Natural killer cell treated with Interleukin-12 subunit alpha and Interleukin-12 subunit beta and Interleukin-15 and Interleukin-18, amount 100 ng/mL, for 72 hours (primary cell): ENCODE results near the gene CADM1. TPM values are rescaled to one million over a fixed set of nuclear protein-coding genes. Genes with fewer than 3 reads are reported as not detected.

Source experiments
- ATAC-seq, 2 donors: fragments of 150-1000 bp; cut with Tn5 transposase in 1 of 2; sonication (Bioruptor Pico), chemical (Tn5 transposase) in 1 of 2; 2 replicates each; pipeline ENCODE4 v1.10.0; 2021
- DNase-seq: peaks from one replicate; pipeline ENCODE4 v3.0.0; 2022; ENCODE audit warnings: low spot score
- H3K27ac Mint-ChIP-seq, 2 donors: 1 replicate in 1 of 2; 2 replicates in 1 of 2; pipeline ENCODE4 v1.8.0; 2022; ENCODE audit warnings: mixed read lengths in 2 of 2, mild to moderate bottlenecking in 1 of 2, moderate library complexity in 1 of 2
- H3K27me3 Mint-ChIP-seq, 2 donors: 1 replicate in 1 of 2; 2 replicates in 1 of 2; pipeline ENCODE4 v1.8.0; 2022; ENCODE audit warnings: mixed read lengths in 2 of 2
- H3K36me3 Mint-ChIP-seq: one replicate; pipeline ENCODE4 v1.8.0; 2022; ENCODE audit warnings: mixed read lengths
- H3K4me1 Mint-ChIP-seq, 2 donors: 1 replicate in 1 of 2; 2 replicates in 1 of 2; pipeline ENCODE4 v1.8.0; 2022; ENCODE audit warnings: low read depth in 2 of 2, mixed read lengths in 2 of 2, mild to moderate bottlenecking in 1 of 2
- H3K4me3 Mint-ChIP-seq: one replicate; pipeline ENCODE4 v1.8.0; 2022; ENCODE audit warnings: mixed read lengths
- H3K9me3 Mint-ChIP-seq: 2 replicates; pipeline ENCODE4 v1.8.0; 2022; ENCODE audit warnings: mixed read lengths
- total RNA-seq, 2 donors: library from RNA; stranded (reverse); gene quantifications; one replicate each; pipeline ENCODE4 v1.2.3, GENCODE V29; 2022

The CADM1 gene
- total RNA-seq, 2 donors from 2014 or later, result 0.50 to 1.0 TPM

GRCh38 chr11:115194802-115195110, 309.5 kb downstream of the CADM1 start:
- H3K4me1 Mint-ChIP-seq, result peaks cover 0 to 16% of the 10 kb centered on the region in 2 donors
- DNase-seq (no peak), ATAC-seq (peak in 1 of 2 donors; percentile 89)
- peak overlapping the region; percentile 40 to 95 for H3K27ac Mint-ChIP-seq
- H3K27me3 Mint-ChIP-seq, result peaks cover 0 to 11% of the 10 kb centered on the region in 2 donors
- H3K9me3 Mint-ChIP-seq, result no peaks in the 10 kb centered on the region
- H3K4me3 Mint-ChIP-seq, result peak overlapping the region; percentile 84
- no peaks in the 10 kb centered on the region for H3K36me3 Mint-ChIP-seq

- Mint-ChIP-seq H3K4me3 (peak overlapping the region; percentile 84), H3K36me3 (no peaks in the 10 kb centered on the region), H3K9me3 (no peaks in the 10 kb centered on the region), H3K27me3 (peaks cover 0 to 11% of the 10 kb centered on the region in 2 donors), H3K4me1 (peaks cover 0 to 16% of the 10 kb centered on the region in 2 donors), H3K27ac (peak overlapping the region; percentile 40 to 95)
- DNase-seq (no peak), ATAC-seq (peak; percentile 45 to 86)
These were observed 310.1 kb downstream of the CADM1 start for GRCh38 chr11:115193914-115194801.

DNA sequence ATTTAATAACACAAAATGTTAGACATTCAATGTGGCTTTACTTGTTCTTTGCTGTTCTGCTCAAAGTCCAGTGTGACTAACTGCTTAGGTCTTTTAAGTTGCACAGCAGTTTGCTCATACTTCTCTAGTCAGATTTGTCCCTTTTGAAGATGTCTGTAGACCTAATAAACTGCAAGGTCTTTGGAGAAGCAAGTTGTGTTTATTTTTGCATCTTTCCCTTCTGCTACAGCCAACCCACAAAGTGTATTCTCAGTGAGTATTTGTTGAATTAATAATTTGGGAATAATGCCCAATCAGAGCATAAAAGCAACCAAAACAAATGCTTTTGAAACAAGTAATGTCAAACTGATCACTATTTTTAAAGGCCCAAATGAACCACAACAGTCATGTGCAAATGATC, 312.5 kb downstream of the CADM1 start:
- DNase-seq (no peak), ATAC-seq (no peak)
- Mint-ChIP-seq H3K9me3 (no peaks in the 10 kb centered on the region), H3K36me3 (no peaks in the 10 kb centered on the region), H3K4me3 (no peak overlapping the region), H3K27ac (no peak overlapping the region), H3K4me1 (peaks cover 0 to 16% of the 10 kb centered on the region in 2 donors), H3K27me3 (peaks cover 2 to 11% of the 10 kb centered on the region in 2 donors)

- Mint-ChIP-seq H3K36me3 (no peaks in the 10 kb centered on the region), H3K27me3 (peaks cover 7 to 9% of the 10 kb centered on the region in 2 donors), H3K27ac (no peak overlapping the region), H3K9me3 (no peaks in the 10 kb centered on the region), H3K4me1 (peaks cover 0 to 16% of the 10 kb centered on the region in 2 donors), H3K4me3 (no peak overlapping the region)
- no peak for ATAC-seq
- no peak for DNase-seq
These were observed 314.0 kb downstream of the CADM1 start for GRCh38 chr11:115190196-115190595.

GRCh38 chr11:115188898-115189278, 315.3 kb downstream of the CADM1 start:
- Mint-ChIP-seq H3K36me3 (no peaks in the 10 kb centered on the region), H3K27ac (no peak overlapping the region)

DNA sequence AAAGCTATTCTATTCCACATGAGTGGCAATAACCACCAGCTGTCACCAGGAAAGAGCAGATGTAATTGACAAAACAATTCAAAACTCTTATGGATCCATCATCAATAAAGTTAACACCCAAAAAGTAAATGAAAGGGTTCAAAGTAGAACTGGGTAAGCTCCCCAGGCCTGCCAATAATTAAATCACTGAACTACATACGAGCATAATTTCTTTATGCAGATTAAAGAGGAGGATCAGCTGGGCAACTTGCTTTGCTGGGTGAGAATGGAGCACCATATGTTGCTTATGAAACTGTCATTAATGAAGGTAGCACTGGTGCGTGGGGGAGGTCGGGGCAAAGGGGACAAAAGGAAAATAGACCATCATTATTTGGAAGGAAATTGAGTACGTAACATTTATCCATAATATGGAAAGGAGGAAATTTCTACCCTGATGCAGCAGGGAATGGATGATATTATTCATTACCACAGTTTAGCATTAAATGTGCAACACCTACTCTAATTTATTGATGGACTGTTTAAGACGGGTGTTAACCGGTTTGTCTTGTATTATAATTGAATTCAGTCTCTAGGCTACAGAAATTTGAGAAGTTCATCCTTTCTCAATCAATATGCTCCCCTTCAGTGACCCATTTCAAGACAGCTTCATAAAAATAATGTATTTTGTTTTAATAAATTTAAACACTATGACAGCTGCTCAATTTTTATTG, 315.9 kb downstream of the CADM1 start:
- Mint-ChIP-seq H3K9me3 (no peaks in the 10 kb centered on the region), H3K4me1 (no peaks in the 10 kb centered on the region), H3K27me3 (peaks cover 3 to 7% of the 10 kb centered on the region in 2 donors), H3K4me3 (no peak overlapping the region), H3K36me3 (no peaks in the 10 kb centered on the region), H3K27ac (no peak overlapping the region)
- DNase-seq, result no peak
- ATAC-seq, result no peak

More at GRCh38 chr11:115188898-115189278, 315.3 kb downstream of the CADM1 start:
- no peak overlapping the region for H3K4me3 Mint-ChIP-seq
- H3K27me3 Mint-ChIP-seq, result peaks cover 4 to 7% of the 10 kb centered on the region in 2 donors
- ATAC-seq (no peak), DNase-seq (no peak)
- no peaks in the 10 kb centered on the region for H3K9me3 Mint-ChIP-seq
- H3K4me1 Mint-ChIP-seq, result peaks cover 0 to 3% of the 10 kb centered on the region in 2 donors

GRCh38 chr11:115185931-115186330, 318.3 kb downstream of the CADM1 start:
- Mint-ChIP-seq H3K4me3 (no peak overlapping the region), H3K36me3 (no peaks in the 10 kb centered on the region), H3K27me3 (peaks cover 3 to 7% of the 10 kb centered on the region in 2 donors), H3K27ac (no peak overlapping the region), H3K4me1 (no peaks in the 10 kb centered on the region), H3K9me3 (no peaks in the 10 kb centered on the region)
- DNase-seq, result no peak
- no peak for ATAC-seq

- Mint-ChIP-seq H3K4me3 (no peak overlapping the region), H3K27me3 (peaks cover 3 to 7% of the 10 kb centered on the region in 2 donors), H3K9me3 (no peaks in the 10 kb centered on the region)
These were observed 318.7 kb downstream of the CADM1 start for GRCh38 chr11:115185507-115185906.

DNA sequence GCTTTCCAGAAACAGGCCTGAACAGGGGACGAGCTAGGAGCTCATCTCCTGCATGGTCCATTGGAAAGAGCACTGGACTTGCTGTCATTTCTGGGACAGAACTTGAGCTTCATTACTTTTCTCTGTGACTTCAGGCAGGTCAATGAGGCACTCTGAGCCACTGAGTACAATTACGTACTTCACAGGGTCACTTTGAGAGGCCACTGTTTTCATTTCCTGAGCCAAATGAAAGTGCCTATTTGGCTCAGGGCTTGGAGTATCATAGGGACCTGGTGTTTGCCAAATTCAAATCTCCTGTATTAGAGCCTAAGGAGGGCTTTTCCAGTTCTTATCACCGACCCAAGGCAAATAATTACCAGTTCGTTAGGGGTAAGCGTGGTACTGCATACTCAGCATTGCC, 319.3 kb downstream of the CADM1 start:
- Mint-ChIP-seq H3K36me3 (no peaks in the 10 kb centered on the region), H3K27ac (no peak overlapping the region), H3K9me3 (no peaks in the 10 kb centered on the region), H3K4me1 (no peaks in the 10 kb centered on the region), H3K4me3 (no peak overlapping the region), H3K27me3 (peaks cover 3 to 7% of the 10 kb centered on the region in 2 donors)
- no peak for DNase-seq
- no peak for ATAC-seq

More at GRCh38 chr11:115185507-115185906, 318.7 kb downstream of the CADM1 start:
- DNase-seq (no peak), ATAC-seq (no peak)
- H3K27ac Mint-ChIP-seq, result no peak overlapping the region
- H3K36me3 Mint-ChIP-seq, result no peaks in the 10 kb centered on the region
- H3K4me1 Mint-ChIP-seq, result no peaks in the 10 kb centered on the region

- ATAC-seq (no peak), DNase-seq (no peak)
- Mint-ChIP-seq H3K4me3 (no peak overlapping the region), H3K4me1 (no peaks in the 10 kb centered on the region), H3K27me3 (peaks cover 0 to 7% of the 10 kb centered on the region in 2 donors), H3K9me3 (no peaks in the 10 kb centered on the region), H3K27ac (no peak overlapping the region), H3K36me3 (no peaks in the 10 kb centered on the region)
These were observed 320.4 kb downstream of the CADM1 start for GRCh38 chr11:115183830-115184229.

DNA sequence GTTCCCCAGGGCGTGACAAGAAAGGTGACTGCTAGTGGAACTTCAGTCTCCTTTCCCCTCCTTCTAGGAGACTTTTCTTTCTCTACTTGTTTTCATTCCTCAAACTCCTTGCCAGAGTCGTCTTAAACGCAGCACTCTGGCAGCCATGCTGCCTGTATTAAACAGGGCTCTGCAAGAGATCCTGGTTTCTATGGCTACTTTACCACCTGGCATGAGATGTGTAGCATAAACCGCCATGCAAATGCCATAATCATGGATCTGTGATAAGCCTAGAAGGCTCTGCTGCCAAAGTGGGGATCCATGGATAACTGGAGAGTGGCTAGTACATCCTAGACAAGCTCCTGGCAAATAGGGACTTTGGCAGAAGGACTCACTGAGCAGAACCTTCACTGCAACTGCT, 321.1 kb downstream of the CADM1 start:
- Mint-ChIP-seq H3K9me3 (no peaks in the 10 kb centered on the region), H3K27ac (no peak overlapping the region), H3K27me3 (peaks cover 0 to 7% of the 10 kb centered on the region in 2 donors), H3K36me3 (no peaks in the 10 kb centered on the region), H3K4me1 (no peaks in the 10 kb centered on the region), H3K4me3 (no peak overlapping the region)
- ATAC-seq (no peak), DNase-seq (no peak)

GRCh38 chr11:115182282-115182955, 321.8 kb downstream of the CADM1 start:
- no peaks in the 10 kb centered on the region for H3K9me3 Mint-ChIP-seq

GRCh38 chr11:115181538-115181937, 322.7 kb downstream of the CADM1 start:
- H3K27me3 Mint-ChIP-seq, result peaks cover 0 to 7% of the 10 kb centered on the region in 2 donors
- no peaks in the 10 kb centered on the region for H3K9me3 Mint-ChIP-seq
- no peaks in the 10 kb centered on the region for H3K36me3 Mint-ChIP-seq
- ATAC-seq (no peak), DNase-seq (no peak)
- no peak overlapping the region for H3K27ac Mint-ChIP-seq
- H3K4me3 Mint-ChIP-seq, result no peak overlapping the region
- H3K4me1 Mint-ChIP-seq, result no peaks in the 10 kb centered on the region

More at GRCh38 chr11:115182282-115182955, 321.8 kb downstream of the CADM1 start:
- Mint-ChIP-seq H3K4me1 (no peaks in the 10 kb centered on the region), H3K27ac (no peak overlapping the region), H3K4me3 (no peak overlapping the region), H3K27me3 (peaks cover 0 to 7% of the 10 kb centered on the region in 2 donors), H3K36me3 (no peaks in the 10 kb centered on the region)
- ATAC-seq (peak in 1 of 2 donors; percentile 50), DNase-seq (no peak)
